IMR-90 (cell line): ENCODE measurements around the gene SORL1.

Source experiments
- BHLHE40 ChIP-seq: fragments of 150-350 bp; IDR thresholded peaks from 2 replicates; pipeline ENCODE4 v1.6.1; 2016; ENCODE audit warnings: mild to moderate bottlenecking, low read depth, low read length
- CTCF ChIP-seq: conservative IDR thresholded peaks from 2 replicates; pipeline ENCODE4 v1.5.1; 2012; ENCODE audit warnings: mild to moderate bottlenecking, low read depth, low read length, improper control_type of control experiment
- MAZ ChIP-seq: IDR thresholded peaks from 2 replicates; pipeline ENCODE4 v1.6.1; 2012; ENCODE audit warnings: low read depth, mild to moderate bottlenecking, low read length, improper control_type of control experiment, moderate library complexity, borderline replicate concordance
- MXI1 ChIP-seq: IDR thresholded peaks from 2 replicates; pipeline ENCODE4 v1.6.1; 2012; ENCODE audit warnings: low read depth, mild to moderate bottlenecking, low read length, moderate library complexity, borderline replicate concordance
- POLR2A ChIP-seq: IDR thresholded peaks from 2 replicates; pipeline ENCODE4 v1.6.1; 2012; ENCODE audit warnings: mild to moderate bottlenecking, low read depth, low read length
- RAD21 ChIP-seq: IDR thresholded peaks from 2 replicates; pipeline ENCODE4 v1.6.1; 2012; ENCODE audit warnings: low read length, improper control_type of control experiment
- RFX5 ChIP-seq: IDR thresholded peaks from 2 replicates; pipeline ENCODE4 v1.8.0; 2012; ENCODE audit warnings: low read depth, mild to moderate bottlenecking, low read length, moderate library complexity

DNA sequence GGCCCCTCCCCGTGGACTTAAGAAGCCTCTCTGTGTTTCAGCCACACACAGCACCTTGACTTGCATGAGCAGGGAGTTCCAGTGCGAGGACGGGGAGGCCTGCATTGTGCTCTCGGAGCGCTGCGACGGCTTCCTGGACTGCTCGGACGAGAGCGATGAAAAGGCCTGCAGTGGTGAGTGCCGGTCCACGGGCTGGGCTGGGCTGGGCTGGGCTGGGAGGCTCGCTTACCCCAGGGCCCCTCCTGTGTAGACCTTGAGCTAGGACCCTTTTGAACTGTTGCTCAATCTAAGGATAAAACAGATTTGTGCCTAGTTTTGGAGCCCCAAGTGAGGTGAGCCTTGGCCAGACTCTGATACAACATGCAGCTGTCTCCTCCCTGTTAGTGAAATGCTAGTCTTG lies 152.0 kb downstream of the SORL1 start:
- TF ChIP-seq POLR2A (no peak), CTCF (no peak), RAD21 (no peak), MXI1 (no peak), RFX5 (no peak), MAZ (no peak), BHLHE40 (no peak)
